Measurements from ENCODE around the gene TMEM165. TPM values are rescaled to one million over a fixed set of nuclear protein-coding genes. Genes with fewer than 3 reads are reported as not detected.

TMEM165 gene
- total RNA-seq, 1 donor from 2014 or later: 62.7 TPM

- H3K27ac Mint-ChIP-seq (ENCODE audit: unreplicated experiment): no peak overlapping the region
- H3K4me3 Mint-ChIP-seq: no peak overlapping the region
- no peaks in the 10 kb centered on the region for H3K9me3 Mint-ChIP-seq
- no peak for TF ChIP-seq CTCF (conservative IDR thresholded peaks at IDR 0.05)
- H3K27me3 Mint-ChIP-seq (ENCODE audit: low read depth): no peaks in the 10 kb centered on the region
- DNase-seq (ENCODE audit: low read depth, low spot score): no peak
- peaks cover 2% of the 10 kb centered on the region for H3K36me3 Mint-ChIP-seq (ENCODE audit: low read depth)
- H3K4me1 Mint-ChIP-seq: no peaks in the 10 kb centered on the region
These were observed 62.9 kb downstream of the TMEM165 start for GRCh38 chr4:55458611-55459010.

- TF ChIP-seq CTCF (conservative IDR thresholded peaks at IDR 0.05): no peak
- DNase-seq (ENCODE audit: low read depth, low spot score): no peak
- Mint-ChIP-seq H3K36me3 (ENCODE audit: low read depth) (peaks cover 12% of the 10 kb centered on the region), H3K4me3 (no peak overlapping the region), H3K4me1 (no peaks in the 10 kb centered on the region), H3K9me3 (no peaks in the 10 kb centered on the region), H3K27ac (ENCODE audit: unreplicated experiment) (no peak overlapping the region), H3K27me3 (ENCODE audit: low read depth) (no peaks in the 10 kb centered on the region)
These were observed 70.2 kb downstream of the TMEM165 start for GRCh38 chr4:55466001-55466400.

- Mint-ChIP-seq H3K4me3 (no peak overlapping the region), H3K9me3 (peaks cover under 1% of the 10 kb centered on the region), H3K36me3 (ENCODE audit: low read depth) (peaks cover 13% of the 10 kb centered on the region), H3K4me1 (no peaks in the 10 kb centered on the region), H3K27ac (ENCODE audit: unreplicated experiment) (no peak overlapping the region), H3K27me3 (ENCODE audit: low read depth) (no peaks in the 10 kb centered on the region)
- TF ChIP-seq CTCF (conservative IDR thresholded peaks at IDR 0.05): no peak
- DNase-seq (ENCODE audit: low read depth, low spot score): no peak
These were observed 73.0 kb downstream of the TMEM165 start for GRCh38 chr4:55468724-55469123.

GRCh38 chr4:55469979-55470378 lies 74.2 kb downstream of the TMEM165 start:
- Mint-ChIP-seq H3K36me3 (ENCODE audit: low read depth) (peaks cover 23% of the 10 kb centered on the region), H3K4me1 (no peaks in the 10 kb centered on the region), H3K27me3 (ENCODE audit: low read depth) (no peaks in the 10 kb centered on the region), H3K4me3 (no peak overlapping the region), H3K27ac (ENCODE audit: unreplicated experiment) (no peak overlapping the region), H3K9me3 (peaks cover 8% of the 10 kb centered on the region)
- TF ChIP-seq CTCF (conservative IDR thresholded peaks at IDR 0.05): no peak
- DNase-seq (ENCODE audit: low read depth, low spot score): no peak

Other genes with a start within 250 kb of the TMEM165 start
- gene SRD5A3, start 49.7 kb upstream of the TMEM165 start, total RNA-seq: 20.1 and 20.3 TPM in 2 replicates
- gene CLOCK, start 151.0 kb downstream of the TMEM165 start, total RNA-seq: 21.6 and 24.2 TPM in 2 replicates
- gene PDCL2, start 196.3 kb downstream of the TMEM165 start, total RNA-seq: not detected in 2 replicates
- 10.3 and 12.8 TPM in 2 replicates for gene NMU, start 240.3 kb downstream of the TMEM165 start, total RNA-seq

Measured in neural crest cell (in vitro differentiated cells).